Vagina (tissue), 2 donors: ENCODE measurements around the gene MED13L. TPM values are rescaled to one million over a fixed set of nuclear protein-coding genes. Genes with fewer than 3 reads are reported as not detected.

Source experiments
- DNase-seq, 2 donors: peaks; one replicate each; pipeline ENCODE4 v3.0.0-alpha.2; 2017; ENCODE audit errors: extremely low spot score in 2 of 2
- H3K27ac ChIP-seq: fragments of 200-600 bp; sonication (generic); one replicate; pipeline ENCODE4 v1.5.1; 2019
- H3K27me3 ChIP-seq: fragments of 200-600 bp; sonication (generic); one replicate; pipeline ENCODE4 v1.5.1; 2019
- H3K36me3 ChIP-seq, 2 donors: fragments of 200-600 bp; sonication (generic); one replicate each; pipeline ENCODE4 v1.5.1; 2017 to 2019
- H3K4me1 ChIP-seq: fragments of 200-600 bp; sonication (generic); one replicate; pipeline ENCODE4 v1.5.1; 2019
- H3K4me3 ChIP-seq, 2 donors: fragments of 200-600 bp; sonication (generic); 1 replicate in 1 of 2; 2 replicates in 1 of 2; pipeline ENCODE4 v1.5.1; 2016 to 2019
- H3K9me3 ChIP-seq: fragments of 200-600 bp; sonication (generic); one replicate; pipeline ENCODE4 v1.5.1; 2019
- POLR2A ChIP-seq, 2 donors: fragments of 450-650 bp; IDR thresholded peaks; one replicate each; pipeline ENCODE4 v1.6.1; 2017; ENCODE audit warnings: antibody characterized with exemption in 2 of 2, mild to moderate bottlenecking in 2 of 2, moderate library complexity in 2 of 2
- POLR2AphosphoS5 ChIP-seq, 2 donors: sonication (generic); formaldehyde crosslinking; IDR thresholded peaks; one replicate each; pipeline ENCODE4 v1.9.0; 2017; ENCODE audit warnings: antibody characterized with exemption in 2 of 2, mild to moderate bottlenecking in 2 of 2, low read depth in 1 of 2; ENCODE audit not compliant: insufficient read depth in 1 of 2
- intact Hi-C: fragments of 100-400 bp; cut with DNase I; formaldehyde crosslinking; loops from one replicate; pipeline ENCODE4 v1.15.1; 2023
- total RNA-seq: library from RNA; depleted of rRNA; stranded (reverse); fragments of >200 nt; gene quantifications from one replicate; pipeline ENCODE4 v1.2.3, GENCODE V29; 2016
- TF ChIP-seq, protein P1 (sequence below), 3 experiments: fragments of 450-650 bp in 2 of 3; fragments of 200-600 bp in 1 of 3; sonication (generic) in 1 of 3; IDR thresholded peaks; one replicate each; pipeline ENCODE4 v1.5.1; 2017 to 2019; ENCODE audit warnings: antibody characterized with exemption in 3 of 3, mild to moderate bottlenecking in 2 of 3, moderate library complexity in 2 of 3

Gene MED13L
- total RNA-seq, 1 donor from 2014 or later = 161 TPM

DNA sequence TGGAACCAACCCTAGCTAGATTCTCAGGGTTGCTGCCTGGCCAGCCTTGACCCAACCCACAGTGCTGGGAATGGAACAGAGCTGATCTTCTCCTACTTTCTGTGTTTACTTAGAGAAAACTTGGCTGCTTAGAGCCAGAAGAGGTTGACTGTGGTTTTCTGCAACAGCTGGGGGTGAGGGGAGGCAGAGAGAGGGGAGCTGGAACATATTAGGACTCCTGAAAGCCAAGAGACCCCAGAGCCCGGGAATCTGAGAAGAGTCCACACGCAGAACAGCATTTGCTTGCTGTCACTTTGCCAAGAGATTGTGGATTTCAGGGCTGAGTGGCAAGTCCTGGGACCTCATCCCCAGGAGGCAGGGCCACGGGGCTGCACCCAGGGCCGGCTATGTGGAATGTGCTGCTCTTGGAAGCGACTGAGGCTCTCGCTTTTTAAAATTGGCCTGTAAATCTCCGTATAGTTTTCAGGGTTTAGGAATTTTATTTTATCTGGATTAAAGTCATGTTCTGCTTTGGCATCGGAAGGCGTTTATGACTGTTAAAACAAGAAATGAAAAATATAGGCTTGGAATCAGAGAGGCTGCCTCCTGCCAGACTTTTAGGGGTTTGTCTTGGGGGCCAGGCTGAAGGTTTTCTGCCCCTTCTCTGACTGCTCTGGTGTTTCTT, 22.3 kb upstream of the MED13L start:
- H3K27ac ChIP-seq = peak overlapping the region; percentile 39
- no peak for DNase-seq
- TF ChIP-seq POLR2AphosphoS5 (IDR thresholded peaks at IDR 0.05; ENCODE audit: insufficient read depth in 1 of 2, low read depth in 1 of 2) (no peak), POLR2A (IDR thresholded peaks at IDR 0.05) (no peak)
- TF ChIP-seq, protein P1, sequence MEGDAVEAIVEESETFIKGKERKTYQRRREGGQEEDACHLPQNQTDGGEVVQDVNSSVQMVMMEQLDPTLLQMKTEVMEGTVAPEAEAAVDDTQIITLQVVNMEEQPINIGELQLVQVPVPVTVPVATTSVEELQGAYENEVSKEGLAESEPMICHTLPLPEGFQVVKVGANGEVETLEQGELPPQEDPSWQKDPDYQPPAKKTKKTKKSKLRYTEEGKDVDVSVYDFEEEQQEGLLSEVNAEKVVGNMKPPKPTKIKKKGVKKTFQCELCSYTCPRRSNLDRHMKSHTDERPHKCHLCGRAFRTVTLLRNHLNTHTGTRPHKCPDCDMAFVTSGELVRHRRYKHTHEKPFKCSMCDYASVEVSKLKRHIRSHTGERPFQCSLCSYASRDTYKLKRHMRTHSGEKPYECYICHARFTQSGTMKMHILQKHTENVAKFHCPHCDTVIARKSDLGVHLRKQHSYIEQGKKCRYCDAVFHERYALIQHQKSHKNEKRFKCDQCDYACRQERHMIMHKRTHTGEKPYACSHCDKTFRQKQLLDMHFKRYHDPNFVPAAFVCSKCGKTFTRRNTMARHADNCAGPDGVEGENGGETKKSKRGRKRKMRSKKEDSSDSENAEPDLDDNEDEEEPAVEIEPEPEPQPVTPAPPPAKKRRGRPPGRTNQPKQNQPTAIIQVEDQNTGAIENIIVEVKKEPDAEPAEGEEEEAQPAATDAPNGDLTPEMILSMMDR (IDR thresholded peaks at IDR 0.05) = no peak
- no peaks in the 10 kb centered on the region for H3K27me3 ChIP-seq
- H3K9me3 ChIP-seq = no peaks in the 10 kb centered on the region
- intact Hi-C loops = loop anchor here (10.0 kb wide), 1 partner anchor 225 kb away; no protein-coding TSS in a partner anchor
- no peaks in the 10 kb centered on the region for H3K36me3 ChIP-seq
- H3K4me1 ChIP-seq = peaks cover 38% of the 10 kb centered on the region
- no peak overlapping the region for H3K4me3 ChIP-seq

DNA sequence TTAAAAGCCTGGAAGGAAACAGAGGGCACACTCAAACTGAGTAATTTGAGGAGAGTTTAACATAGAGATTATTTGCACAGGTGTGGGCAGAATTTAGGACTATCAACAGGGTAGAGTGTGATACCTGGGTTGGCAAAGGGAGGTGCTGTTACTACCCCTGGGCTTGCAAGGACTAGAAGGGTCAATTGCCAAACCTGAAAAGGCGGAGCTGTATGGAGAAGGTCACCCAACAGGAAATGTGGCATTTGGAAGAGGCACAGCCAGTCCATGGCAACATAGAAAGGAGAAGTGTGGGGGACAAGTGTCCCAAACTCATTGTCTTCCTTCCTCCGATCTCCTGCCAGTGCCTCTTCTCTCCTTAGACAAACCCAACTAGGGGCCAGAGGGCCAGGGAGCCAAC, 21.6 kb upstream of the MED13L start:
- Histone ChIP-seq H3K4me3 (no peak overlapping the region), H3K27ac (peak overlapping the region; percentile 39), H3K27me3 (no peaks in the 10 kb centered on the region), H3K9me3 (no peaks in the 10 kb centered on the region), H3K4me1 (peaks cover 31% of the 10 kb centered on the region), H3K36me3 (no peaks in the 10 kb centered on the region)
- no peak for DNase-seq
- intact Hi-C loops = loop anchor here (10.0 kb wide), 1 partner anchor 226 kb away; no protein-coding TSS in a partner anchor
- no peak for TF ChIP-seq POLR2AphosphoS5 (IDR thresholded peaks at IDR 0.05; ENCODE audit: insufficient read depth in 1 of 2, low read depth in 1 of 2)
- TF ChIP-seq, protein P1 (IDR thresholded peaks at IDR 0.05) = no peak
- no peak for TF ChIP-seq POLR2A (IDR thresholded peaks at IDR 0.05)

DNA sequence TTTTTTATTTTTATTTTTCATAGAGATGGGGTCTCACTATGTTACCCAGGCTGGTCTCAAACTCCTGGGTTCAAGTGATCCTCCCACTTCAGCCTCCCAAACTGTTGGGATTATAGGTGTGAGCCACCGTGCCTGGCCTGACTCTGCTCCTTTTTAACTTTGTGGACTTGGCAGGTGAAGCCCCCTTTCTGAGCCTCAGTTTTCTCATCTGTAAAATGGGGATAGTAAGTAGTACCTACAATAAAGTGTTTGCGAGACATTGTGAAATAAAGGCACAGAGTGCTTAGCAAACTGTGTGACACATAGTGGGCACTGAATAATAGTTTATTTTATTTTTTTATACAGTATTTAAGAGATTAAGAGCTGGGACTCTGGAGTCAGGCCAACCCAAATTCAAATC, 21.1 kb upstream of the MED13L start:
- intact Hi-C loops = loop anchor here (10.0 kb wide), 1 partner anchor 226 kb away; no protein-coding TSS in a partner anchor
- peaks cover 28% of the 10 kb centered on the region for H3K4me1 ChIP-seq

GRCh38 chr12:116297224-116297834, 19.8 kb upstream of the MED13L start:
- Histone ChIP-seq H3K27me3 (no peaks in the 10 kb centered on the region), H3K36me3 (no peaks in the 10 kb centered on the region), H3K9me3 (no peaks in the 10 kb centered on the region), H3K27ac (no peak overlapping the region), H3K4me3 (no peak overlapping the region), H3K4me1 (peaks cover 21% of the 10 kb centered on the region)
- intact Hi-C loops = loop anchor here (10.0 kb wide), 1 partner anchor 227 kb away; no protein-coding TSS in a partner anchor
- TF ChIP-seq POLR2AphosphoS5 (IDR thresholded peaks at IDR 0.05; ENCODE audit: insufficient read depth in 1 of 2, low read depth in 1 of 2) = no peak
- TF ChIP-seq POLR2A (IDR thresholded peaks at IDR 0.05) = no peak
- TF ChIP-seq, protein P1 (IDR thresholded peaks at IDR 0.05) = no peak
- DNase-seq = no peak

More for the DNA sequence above, 21.1 kb upstream of the MED13L start:
- no peak for TF ChIP-seq POLR2AphosphoS5 (IDR thresholded peaks at IDR 0.05; ENCODE audit: insufficient read depth in 1 of 2, low read depth in 1 of 2)
- TF ChIP-seq, protein P1 (IDR thresholded peaks at IDR 0.05) = no peak
- no peak for TF ChIP-seq POLR2A (IDR thresholded peaks at IDR 0.05)
- H3K9me3 ChIP-seq = no peaks in the 10 kb centered on the region
- no peaks in the 10 kb centered on the region for H3K36me3 ChIP-seq
- H3K27me3 ChIP-seq = no peaks in the 10 kb centered on the region
- no peak for DNase-seq
- peak overlapping the region; percentile 39 for H3K27ac ChIP-seq
- H3K4me3 ChIP-seq = no peak overlapping the region
